GM15510 (cell line): ENCODE results near the gene LHFPL2.

Experiments
- POLR2A ChIP-seq: IDR thresholded peaks from 3 replicates; pipeline ENCODE4 v1.6.1; 2011; ENCODE audit warnings: borderline replicate concordance; ENCODE audit not compliant: insufficient read length; ENCODE audit errors: extremely low read depth

LHFPL2 gene

DNA sequence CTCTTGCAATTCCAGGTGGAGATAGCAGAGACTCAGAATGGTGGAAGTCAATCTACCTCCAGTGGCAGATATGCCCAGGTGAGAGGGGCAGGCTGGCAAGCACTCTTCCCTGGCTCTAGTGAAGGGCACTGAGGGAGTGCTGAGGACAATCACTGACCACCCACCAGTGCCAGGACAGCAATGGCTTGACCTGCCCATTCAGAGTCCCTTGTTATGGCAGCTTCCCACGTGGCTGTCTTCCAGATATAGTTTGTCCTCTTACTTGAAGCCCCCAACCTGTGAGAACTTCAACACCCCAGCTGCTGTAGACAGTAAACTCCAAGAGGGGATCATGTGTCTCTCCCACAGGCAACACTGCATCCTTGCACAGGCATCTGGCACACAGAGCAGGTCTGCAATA is 104.7 kb downstream of the LHFPL2 start:
- no peak for TF ChIP-seq POLR2A

DNA sequence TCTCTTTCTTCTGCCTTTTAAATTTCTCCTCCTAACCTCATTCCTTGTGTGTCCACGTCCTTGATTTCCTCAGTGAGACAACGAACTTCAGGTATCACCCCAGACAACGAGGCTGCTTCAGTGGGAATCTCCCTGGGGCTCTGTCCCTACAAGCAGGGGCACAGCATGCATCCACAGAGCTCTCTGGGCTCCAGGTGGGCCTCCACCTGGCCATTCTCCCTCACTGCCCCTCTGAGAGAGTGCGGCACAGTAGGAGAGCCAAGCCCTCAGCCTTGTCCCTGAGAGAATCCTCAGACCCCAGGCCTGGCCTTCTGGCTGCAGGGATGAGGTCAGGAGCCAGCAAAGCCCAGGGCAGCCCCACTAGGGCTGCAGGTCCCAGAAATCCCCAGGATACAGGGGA is 105.3 kb downstream of the LHFPL2 start:
- no peak for TF ChIP-seq POLR2A

DNA sequence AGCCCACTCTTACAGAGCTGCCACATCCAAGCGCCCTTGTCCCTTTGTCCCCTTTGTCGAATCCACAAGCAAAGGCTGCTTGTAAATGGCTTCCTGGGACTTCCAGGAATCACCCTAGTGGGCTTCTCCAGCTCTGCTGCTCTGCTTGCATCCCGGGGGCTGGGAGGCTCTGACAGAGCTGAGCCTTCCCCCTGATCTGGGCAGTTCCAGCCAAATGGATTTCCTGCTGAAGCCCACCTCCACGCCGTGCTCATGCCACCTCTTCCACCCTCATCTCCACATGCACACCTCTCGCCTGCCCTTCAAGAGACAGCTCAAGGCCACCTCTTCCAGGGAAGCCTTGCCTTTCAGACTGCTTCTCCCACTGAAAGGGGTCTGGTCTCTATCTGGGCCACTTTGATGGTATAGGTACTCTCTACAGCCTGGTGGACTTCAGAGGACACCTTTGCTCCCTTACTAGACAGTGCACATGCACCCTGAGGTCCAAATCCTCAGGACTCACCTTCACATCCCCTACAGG is 106.2 kb downstream of the LHFPL2 start:
- no peak for TF ChIP-seq POLR2A

DNA sequence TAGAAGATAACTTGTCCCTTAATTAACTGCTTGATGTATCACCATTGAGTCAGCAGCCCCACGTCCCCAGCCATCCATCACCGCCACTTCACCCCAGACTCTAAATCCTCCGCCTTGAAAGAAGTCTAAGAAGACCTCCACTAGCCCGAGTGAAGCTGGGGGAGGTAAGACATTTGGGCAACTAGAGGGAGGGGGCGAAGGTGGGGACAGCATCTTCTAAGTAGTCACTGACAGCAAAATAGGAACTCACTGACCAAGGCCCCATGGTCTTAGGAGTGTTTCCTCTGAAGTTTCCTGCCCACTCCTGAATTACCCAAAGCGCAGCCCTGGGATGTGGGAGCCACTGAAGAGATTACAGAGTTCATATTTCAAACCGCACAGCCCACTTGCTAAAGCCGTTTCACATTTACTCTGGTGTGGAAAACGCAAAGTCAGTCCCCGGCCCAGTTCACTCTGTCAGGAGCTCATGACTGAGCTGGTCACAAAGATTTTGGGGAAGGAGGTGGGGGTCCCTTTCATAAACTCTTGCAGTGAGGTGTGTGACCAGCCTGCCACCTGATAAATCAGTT is 107.4 kb downstream of the LHFPL2 start:
- TF ChIP-seq POLR2A = no peak

DNA sequence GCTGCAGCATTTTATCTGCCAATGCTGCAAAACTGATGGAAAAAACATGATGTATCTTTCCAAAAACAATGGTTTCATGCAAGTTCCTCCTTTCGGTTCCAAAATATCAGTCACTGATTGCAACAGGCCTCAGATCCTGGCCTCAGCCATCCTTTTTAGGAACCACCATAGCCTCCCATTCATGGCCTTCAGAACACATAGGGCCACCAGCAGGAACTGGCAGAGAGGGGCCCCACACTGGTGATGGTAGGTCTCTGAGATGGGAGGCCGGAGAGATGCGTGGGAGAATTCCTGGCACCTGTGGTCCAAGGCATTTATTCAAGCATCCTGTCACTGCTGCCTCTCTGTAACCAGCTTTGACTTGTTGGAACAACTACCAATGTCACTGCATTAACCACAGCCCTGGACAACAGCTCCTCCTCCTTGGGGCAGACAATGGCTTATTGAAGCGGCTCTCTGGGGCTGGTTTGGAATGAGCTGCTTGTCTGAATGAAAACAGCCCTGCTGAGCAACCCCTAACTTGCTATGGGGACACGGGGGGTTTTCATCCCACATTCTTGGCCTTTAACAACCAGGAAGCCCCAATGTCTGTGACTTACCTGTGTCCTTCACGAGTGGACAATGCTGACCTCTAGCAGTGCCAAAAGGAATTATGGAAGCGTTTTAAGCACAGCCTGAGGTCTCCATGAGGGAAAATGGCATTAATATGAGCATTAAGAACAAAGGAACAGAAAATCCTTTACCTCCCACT is 108.1 kb downstream of the LHFPL2 start:
- TF ChIP-seq POLR2A = no peak

DNA sequence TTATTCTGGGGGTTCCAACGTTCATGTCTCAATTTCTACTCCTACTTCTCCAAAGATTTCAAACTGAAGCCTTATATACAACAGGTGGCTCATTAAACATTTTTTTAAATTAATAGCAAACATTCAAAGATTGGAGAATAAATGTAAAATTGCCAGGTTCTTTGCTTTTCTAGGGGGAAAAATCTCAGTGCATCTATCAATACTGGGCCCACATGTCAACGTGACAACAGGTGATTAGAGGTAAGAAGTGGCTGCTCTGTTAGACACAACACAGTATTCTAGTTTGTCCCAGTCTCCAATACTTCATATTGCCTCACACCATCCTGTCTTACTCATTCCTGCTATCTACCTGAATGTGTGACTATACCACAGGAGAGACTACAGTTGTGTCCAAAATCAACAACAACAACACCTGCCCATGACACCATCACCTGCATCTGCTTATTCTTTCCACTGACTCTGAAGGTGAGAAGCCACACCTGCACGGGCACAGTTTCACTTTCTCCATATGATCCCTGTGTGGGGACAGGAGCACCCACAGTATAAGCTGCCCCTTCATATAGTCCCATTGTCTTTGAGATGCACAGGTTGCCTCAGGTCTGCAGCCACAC is 110.2 kb downstream of the LHFPL2 start:
- no peak for TF ChIP-seq POLR2A

DNA sequence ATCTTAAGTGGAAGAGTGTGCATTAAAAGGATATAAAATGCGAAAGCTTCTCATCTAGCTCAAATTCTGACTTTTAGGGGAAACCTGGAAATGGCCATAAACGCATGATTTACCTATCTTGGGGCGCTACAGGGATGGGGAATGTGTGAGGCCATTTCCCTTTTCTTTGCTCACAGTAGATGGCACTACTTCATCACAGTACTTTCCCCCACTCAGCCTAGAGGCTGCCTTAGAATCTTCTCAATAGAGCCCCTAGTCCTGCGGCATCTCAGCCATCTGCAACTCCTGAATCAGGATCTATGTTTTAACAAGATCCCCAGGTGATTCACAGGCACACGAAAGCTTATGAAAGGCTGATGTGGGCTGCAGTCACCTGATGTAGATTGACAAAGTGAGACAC is 110.8 kb downstream of the LHFPL2 start:
- TF ChIP-seq POLR2A = no peak

DNA sequence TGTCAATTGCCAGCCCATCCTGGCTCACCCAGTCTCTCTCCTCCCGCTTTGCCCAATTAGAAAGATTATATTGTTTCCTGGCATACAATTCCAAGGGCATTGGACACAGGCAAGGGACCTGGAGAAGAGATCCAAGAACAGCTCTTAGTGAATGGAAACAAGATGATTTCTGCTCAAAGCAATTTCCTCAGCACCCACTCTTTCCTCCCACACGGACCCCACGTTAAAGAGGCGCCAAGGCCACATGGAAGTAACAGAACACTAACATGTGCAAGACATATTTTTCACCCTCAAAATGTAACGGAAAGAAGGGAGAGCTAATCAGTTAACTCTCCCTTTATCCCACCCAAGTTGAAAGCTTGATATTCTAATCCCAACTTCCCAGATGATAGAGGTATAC is 111.2 kb downstream of the LHFPL2 start:
- TF ChIP-seq POLR2A = no peak

DNA sequence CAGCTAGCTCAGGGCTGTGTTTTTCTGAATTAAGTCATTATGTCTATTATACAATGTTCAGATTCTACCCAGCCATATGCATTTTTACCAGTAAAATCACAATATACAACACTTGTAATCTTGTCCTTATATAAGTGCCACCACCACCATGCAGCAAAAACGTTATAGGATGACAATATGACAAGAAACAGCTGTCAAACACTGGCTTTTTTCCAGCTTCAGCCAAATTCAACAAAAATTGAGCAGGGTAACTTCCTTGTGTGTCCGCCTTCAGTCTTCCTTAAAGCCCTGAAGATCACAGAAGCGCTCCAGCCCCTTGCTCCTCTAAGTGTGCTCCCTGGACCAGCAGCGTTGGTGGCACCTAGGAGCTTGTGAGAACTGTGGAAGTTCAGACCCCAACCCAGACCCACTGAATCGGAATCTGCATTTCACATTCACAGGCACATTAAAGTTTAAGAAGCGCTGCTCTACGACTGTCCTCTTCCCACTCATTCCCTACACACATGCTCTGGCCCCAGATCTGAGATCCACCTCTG is 111.8 kb downstream of the LHFPL2 start:
- TF ChIP-seq POLR2A = no peak

DNA sequence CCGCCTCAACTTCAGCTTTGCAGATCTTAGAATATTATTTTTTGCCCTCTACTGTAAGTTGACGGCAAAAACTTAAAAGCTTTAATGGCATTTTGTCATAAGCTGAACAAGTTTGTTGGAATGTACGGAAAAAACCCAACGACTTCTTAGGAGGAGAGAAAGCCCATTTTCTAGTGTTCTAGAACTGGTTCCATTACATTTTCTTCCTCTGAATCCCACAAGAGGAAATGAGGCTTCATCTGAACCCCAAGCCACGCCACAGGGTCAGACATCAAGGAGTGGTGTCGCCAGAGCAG is 113.7 kb downstream of the LHFPL2 start:
- no peak for TF ChIP-seq POLR2A

DNA sequence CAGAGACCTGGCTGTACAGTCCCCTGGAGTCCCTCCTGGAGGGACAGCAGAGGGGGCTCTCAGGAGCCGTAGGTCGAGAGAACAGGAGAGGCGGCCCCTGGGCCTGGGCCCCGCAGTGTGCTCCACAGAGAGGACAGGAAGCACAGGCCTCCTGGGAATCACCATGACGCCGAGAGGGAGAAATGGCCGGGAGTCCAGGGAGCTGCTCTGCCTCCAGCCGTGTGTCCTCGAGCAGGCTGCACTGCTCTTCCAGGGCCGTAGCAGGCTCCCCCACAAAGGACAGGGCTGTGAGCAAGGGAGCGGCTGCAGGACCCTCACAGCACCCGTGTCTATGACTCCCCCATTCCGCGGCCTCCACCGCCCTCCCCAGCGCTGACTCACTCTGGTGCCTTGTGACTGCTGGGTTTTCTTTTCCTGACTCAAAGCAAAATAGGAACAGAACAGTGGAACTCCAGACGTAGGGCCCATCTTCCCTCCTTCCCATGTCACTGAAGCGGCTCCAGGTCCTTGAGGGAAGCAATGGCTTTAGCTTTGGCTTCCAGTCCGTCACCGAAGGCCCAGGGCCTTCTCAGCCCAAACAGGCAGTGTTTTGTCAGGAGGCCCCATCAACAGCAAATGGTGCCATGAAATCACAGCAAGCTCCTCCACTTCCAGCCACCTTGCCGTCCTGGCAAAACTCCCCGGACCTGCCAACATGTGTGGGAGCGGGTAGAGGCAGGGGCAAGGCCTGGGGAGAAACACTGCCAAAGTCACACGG is 114.2 kb downstream of the LHFPL2 start:
- no peak for TF ChIP-seq POLR2A

DNA sequence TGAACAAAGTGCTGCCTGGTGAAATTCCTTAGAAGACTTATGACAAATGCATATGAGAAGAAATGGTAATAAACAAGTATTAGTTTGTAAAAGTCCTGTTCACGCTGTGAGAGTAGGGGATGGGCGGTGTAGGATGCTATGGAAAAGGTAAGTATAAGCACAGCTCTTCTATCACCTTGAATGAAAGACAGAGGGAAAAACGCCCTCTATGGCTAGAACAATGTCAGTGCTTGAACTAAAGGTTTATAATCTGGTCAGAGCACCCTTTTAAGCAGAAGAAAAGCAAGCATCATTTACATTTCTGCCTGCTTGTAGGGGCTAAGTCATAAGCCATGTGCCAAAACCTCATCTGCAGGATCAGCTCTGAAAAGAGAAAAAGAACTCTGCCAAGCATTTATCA is 115.2 kb downstream of the LHFPL2 start:
- no peak for TF ChIP-seq POLR2A

DNA sequence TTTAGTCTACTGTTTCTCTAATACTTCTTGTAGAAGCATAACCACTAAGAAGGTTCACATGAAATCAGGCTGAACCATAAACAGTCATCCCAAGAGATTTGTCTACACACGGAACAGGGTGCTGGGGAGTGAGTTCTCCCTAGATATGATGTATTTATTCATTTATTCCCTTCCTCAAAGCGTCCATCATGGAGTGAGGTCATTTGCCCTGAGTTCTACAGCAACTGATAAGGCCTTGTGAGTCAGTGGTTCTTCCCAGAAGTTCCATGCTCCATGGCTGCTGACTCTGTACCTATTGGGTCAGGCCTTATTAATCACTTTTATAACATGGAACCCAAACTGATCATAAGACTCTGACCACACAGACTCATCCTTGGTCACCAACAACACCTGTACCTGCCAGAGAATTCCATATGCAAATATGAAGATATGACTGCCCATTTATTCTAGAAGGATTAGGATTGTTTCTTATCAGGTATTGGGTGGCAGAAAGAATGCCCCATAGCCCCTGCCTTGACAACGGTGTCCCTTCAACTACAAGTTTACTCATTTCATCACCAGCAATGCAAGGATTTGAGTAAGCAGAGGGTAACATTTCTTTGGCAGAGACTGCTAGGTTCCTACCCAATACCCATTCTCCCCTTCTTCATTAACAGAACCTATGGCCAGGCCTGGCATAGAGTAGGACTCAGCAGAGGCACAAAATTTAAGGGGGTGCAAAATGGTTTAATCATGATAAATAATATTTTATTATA is 118.1 kb downstream of the LHFPL2 start:
- TF ChIP-seq POLR2A = no peak

DNA sequence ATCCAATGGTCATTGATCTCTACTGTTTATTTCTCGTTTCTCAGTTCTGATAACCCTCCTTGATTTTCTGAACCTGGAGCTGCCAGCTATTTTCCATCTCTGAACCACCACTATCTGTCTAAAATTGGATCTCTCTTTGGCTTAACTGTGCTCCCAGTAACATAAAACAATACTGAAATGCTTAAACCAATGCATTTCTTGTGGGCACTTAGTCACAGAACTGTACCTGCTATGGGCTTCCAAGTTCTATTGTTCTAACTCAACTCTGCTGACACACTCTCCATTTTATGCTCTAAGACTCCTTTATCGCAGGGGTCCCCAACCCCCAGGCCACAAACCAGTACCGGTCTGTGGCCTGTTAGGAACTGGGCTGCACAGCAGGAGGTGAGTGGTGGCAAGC is 120.6 kb downstream of the LHFPL2 start:
- no peak for TF ChIP-seq POLR2A
